Liver (tissue), 9 donors: Measurements from ENCODE around the gene CD200R1L. TPM values are rescaled to one million over a fixed set of nuclear protein-coding genes. Genes with fewer than 3 reads are reported as not detected.

Experiments
- DNase-seq: peaks from one replicate; pipeline ENCODE4 v3.0.0-alpha.2; 2017; ENCODE audit warnings: low spot score
- H3K27ac ChIP-seq, 2 donors: one replicate each; pipeline ENCODE4 v1.7.0; 2013; ENCODE audit warnings: inconsistent platforms in 2 of 2, low read length in 2 of 2, control low read depth in 1 of 2, low read depth in 1 of 2, mild to moderate bottlenecking in 1 of 2
- H3K27me3 ChIP-seq, 4 donors: one replicate each; pipeline versions ENCODE4 v1.6.1 to v1.7.0; 2013; ENCODE audit warnings: low read length in 3 of 4, inconsistent platforms in 1 of 4, mild to moderate bottlenecking in 1 of 4, moderate library complexity in 1 of 4; ENCODE audit not compliant: control insufficient read depth in 4 of 4, insufficient read depth in 4 of 4
- H3K36me3 ChIP-seq, 4 donors: one replicate each; pipeline versions ENCODE4 v1.6.1 to v1.7.0; 2013; ENCODE audit warnings: low read length in 3 of 4, mild to moderate bottlenecking in 3 of 4, low read depth in 1 of 4, moderate library complexity in 1 of 4; ENCODE audit not compliant: control insufficient read depth in 4 of 4, insufficient read depth in 3 of 4
- H3K4me1 ChIP-seq, 4 donors: one replicate each; pipeline versions ENCODE4 v1.6.1 to v1.7.0; 2013; ENCODE audit warnings: low read length in 3 of 4, mild to moderate bottlenecking in 3 of 4, moderate library complexity in 1 of 4; ENCODE audit not compliant: control insufficient read depth in 4 of 4, insufficient read depth in 4 of 4
- H3K4me3 ChIP-seq, 3 donors: one replicate each; pipeline versions ENCODE4 v1.6.1 to v1.7.0; 2013; ENCODE audit warnings: low read length in 3 of 3, control low read depth in 1 of 3, low read depth in 1 of 3, mild to moderate bottlenecking in 1 of 3
- H3K9ac ChIP-seq, 2 donors: one replicate each; pipeline ENCODE4 v1.7.0; 2013; ENCODE audit warnings: low read length in 2 of 2, mild to moderate bottlenecking in 2 of 2, moderate library complexity in 2 of 2, control low read depth in 1 of 2, low read depth in 1 of 2
- H3K9me3 ChIP-seq, 4 donors: one replicate each; pipeline versions ENCODE4 v1.6.1 to v1.7.0; 2013; ENCODE audit warnings: low read length in 3 of 4; ENCODE audit not compliant: control insufficient read depth in 4 of 4
- CTCF ChIP-seq: fragments of 150-350 bp; IDR thresholded peaks from 2 replicates; pipeline ENCODE4 v1.5.1; 2017; ENCODE audit warnings: improper control_type of control experiment, low read depth, low read length; ENCODE audit not compliant: missing input control
- EGR1 ChIP-seq, 2 donors: IDR thresholded peaks; 2 replicates each; pipeline ENCODE4 v1.6.1; 2016 to 2018; ENCODE audit warnings: antibody characterized with exemption in 2 of 2, low read depth in 2 of 2
- FOXA1 ChIP-seq: IDR thresholded peaks from 2 replicates; pipeline ENCODE4 v1.6.1; 2016; ENCODE audit warnings: antibody characterized with exemption
- FOXA2 ChIP-seq: IDR thresholded peaks from 2 replicates; pipeline ENCODE4 v1.6.1; 2016; ENCODE audit warnings: antibody characterized with exemption
- GABPA ChIP-seq, 2 donors: IDR thresholded peaks in 1 of 2; conservative IDR thresholded peaks in 1 of 2; 2 replicates each; pipeline ENCODE4 v1.6.1; 2016; ENCODE audit warnings: antibody characterized with exemption in 2 of 2, mild to moderate bottlenecking in 1 of 2, moderate library complexity in 1 of 2
- HNF4A ChIP-seq, 2 donors: conservative IDR thresholded peaks; 2 replicates each; pipeline ENCODE4 v1.6.1; 2016; ENCODE audit warnings: antibody characterized with exemption in 2 of 2, mild to moderate bottlenecking in 2 of 2
- HNF4G ChIP-seq: IDR thresholded peaks from 2 replicates; pipeline ENCODE4 v1.6.1; 2016; ENCODE audit warnings: antibody characterized with exemption
- JUND ChIP-seq, 2 donors: IDR thresholded peaks; 2 replicates each; pipeline ENCODE4 v1.6.1; 2016; ENCODE audit warnings: antibody characterized with exemption in 2 of 2
- NR2F2 ChIP-seq: IDR thresholded peaks from 2 replicates; pipeline ENCODE4 v1.6.1; 2016; ENCODE audit warnings: antibody characterized with exemption
- RAD21 ChIP-seq, 2 donors: IDR thresholded peaks; 2 replicates each; pipeline ENCODE4 v1.6.1; 2016; ENCODE audit warnings: antibody characterized with exemption in 2 of 2, mild to moderate bottlenecking in 2 of 2
- RXRA ChIP-seq, 2 donors: IDR thresholded peaks; 2 replicates each; pipeline ENCODE4 v1.6.1; 2017 to 2018; ENCODE audit warnings: antibody characterized with exemption in 2 of 2, mild to moderate bottlenecking in 1 of 2
- SP1 ChIP-seq: IDR thresholded peaks from 2 replicates; pipeline ENCODE4 v1.6.1; 2018; ENCODE audit warnings: antibody characterized with exemption, mild to moderate bottlenecking
- TAF1 ChIP-seq: conservative IDR thresholded peaks from 2 replicates; pipeline ENCODE4 v1.6.1; 2016; ENCODE audit warnings: antibody characterized with exemption, mild to moderate bottlenecking
- YY1 ChIP-seq: IDR thresholded peaks from 2 replicates; pipeline ENCODE4 v1.6.1; 2016; ENCODE audit warnings: antibody characterized with exemption, mild to moderate bottlenecking
- WGBS: extraction: QIAGEN DNeasy Blood & Tissue Kit; methylation state at CpG from one replicate; pipeline ENCODE4 v1.1.7; 2013; 5-methylcytosine and 5-hydroxymethylcytosine counted together
- polyA plus RNA-seq, 2 donors: library from polyadenylated mRNA; stranded (reverse) in 1 of 2; unstranded in 1 of 2; fragments of 200-250 nt in 1 of 2; fragments of >200 nt in 1 of 2; fragmentation: Nextera tagmentation in 1 of 2; extraction: Ambion mirVana in 1 of 2; gene quantifications; one replicate each; pipeline versions ENCODE4 v1.2.1 to v1.2.3, GENCODE V29; 2013 to 2015
- total RNA-seq, 2 donors: library from RNA; depleted of rRNA; stranded (reverse); fragments of >200 nt; gene quantifications; one replicate each; pipeline ENCODE4 v1.2.3, GENCODE V29; 2014
- TF ChIP-seq, protein P1 (sequence below): IDR thresholded peaks from 2 replicates; pipeline ENCODE4 v1.6.1; 2016; ENCODE audit warnings: antibody characterized with exemption
- TF ChIP-seq, protein P2 (sequence below): IDR thresholded peaks from 2 replicates; pipeline ENCODE4 v1.6.1; 2016; ENCODE audit warnings: antibody characterized with exemption
- TF ChIP-seq, protein P3 (sequence below): IDR thresholded peaks from 2 replicates; pipeline ENCODE4 v1.6.1; 2016; ENCODE audit warnings: antibody characterized with exemption
- TF ChIP-seq, protein P4 (sequence below): IDR thresholded peaks from 2 replicates; pipeline ENCODE4 v1.6.1; 2016; ENCODE audit warnings: antibody characterized with exemption, mild to moderate bottlenecking
- donor health status: healthy.
- donor health status: healthy.
- donor health status: healthy.
- donor health status: healthy.
- donor health status: healthy.

CD200R1L gene
- total and polyA plus RNA-seq, 4 donors, result not detected

- TF ChIP-seq TAF1 (no peak), FOXA1 (no peak), HNF4G (no peak), EGR1 (IDR thresholded peaks at IDR 0.05; ENCODE audit: low read depth in 2 of 2) (no peak), FOXA2 (no peak), CTCF (no peak), HNF4A (conservative IDR thresholded peaks at IDR 0.05) (no peak), RXRA (IDR thresholded peaks at IDR 0.05) (no peak), JUND (IDR thresholded peaks at IDR 0.05) (no peak), SP1 (no peak), GABPA (IDR thresholded peaks at IDR 0.05 in 1 of 2, conservative IDR thresholded peaks at IDR 0.05 in 1 of 2) (no peak), RAD21 (IDR thresholded peaks at IDR 0.05) (no peak), NR2F2 (no peak)
- TF ChIP-seq, protein P1, sequence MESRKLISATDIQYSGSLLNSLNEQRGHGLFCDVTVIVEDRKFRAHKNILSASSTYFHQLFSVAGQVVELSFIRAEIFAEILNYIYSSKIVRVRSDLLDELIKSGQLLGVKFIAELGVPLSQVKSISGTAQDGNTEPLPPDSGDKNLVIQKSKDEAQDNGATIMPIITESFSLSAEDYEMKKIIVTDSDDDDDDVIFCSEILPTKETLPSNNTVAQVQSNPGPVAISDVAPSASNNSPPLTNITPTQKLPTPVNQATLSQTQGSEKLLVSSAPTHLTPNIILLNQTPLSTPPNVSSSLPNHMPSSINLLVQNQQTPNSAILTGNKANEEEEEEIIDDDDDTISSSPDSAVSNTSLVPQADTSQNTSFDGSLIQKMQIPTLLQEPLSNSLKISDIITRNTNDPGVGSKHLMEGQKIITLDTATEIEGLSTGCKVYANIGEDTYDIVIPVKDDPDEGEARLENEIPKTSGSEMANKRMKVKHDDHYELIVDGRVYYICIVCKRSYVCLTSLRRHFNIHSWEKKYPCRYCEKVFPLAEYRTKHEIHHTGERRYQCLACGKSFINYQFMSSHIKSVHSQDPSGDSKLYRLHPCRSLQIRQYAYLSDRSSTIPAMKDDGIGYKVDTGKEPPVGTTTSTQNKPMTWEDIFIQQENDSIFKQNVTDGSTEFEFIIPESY, result no peak
- TF ChIP-seq, protein P2, sequence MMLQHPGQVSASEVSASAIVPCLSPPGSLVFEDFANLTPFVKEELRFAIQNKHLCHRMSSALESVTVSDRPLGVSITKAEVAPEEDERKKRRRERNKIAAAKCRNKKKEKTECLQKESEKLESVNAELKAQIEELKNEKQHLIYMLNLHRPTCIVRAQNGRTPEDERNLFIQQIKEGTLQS, result no peak
- TF ChIP-seq, protein P3, sequence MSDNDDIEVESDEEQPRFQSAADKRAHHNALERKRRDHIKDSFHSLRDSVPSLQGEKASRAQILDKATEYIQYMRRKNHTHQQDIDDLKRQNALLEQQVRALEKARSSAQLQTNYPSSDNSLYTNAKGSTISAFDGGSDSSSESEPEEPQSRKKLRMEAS, result no peak
- 77% methylated on average over 2 of the region's 2 CpGs for WGBS
These were observed 78.9 kb downstream of the CD200R1L start for GRCh38 chr3:112767777-112768176.

DNA sequence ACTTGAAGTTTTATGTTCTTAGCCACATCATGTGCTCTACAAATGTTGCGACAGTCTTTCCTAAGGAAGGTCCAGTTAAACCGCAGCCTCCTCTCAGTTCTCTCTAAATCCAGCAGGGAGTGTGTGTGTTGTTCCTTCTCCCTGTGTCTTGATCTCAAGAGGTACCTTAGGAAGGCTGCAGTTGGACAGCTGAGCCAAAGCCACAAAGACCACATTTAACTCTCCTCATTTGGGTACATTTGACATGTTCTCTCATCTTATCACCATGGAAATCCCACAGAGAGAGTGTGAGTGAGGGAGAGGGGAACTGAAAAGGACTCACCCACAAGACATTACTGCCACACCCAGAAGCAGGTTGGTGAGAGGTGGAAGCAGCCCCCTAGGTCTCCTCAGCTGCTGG lies 79.5 kb downstream of the CD200R1L start:
- TF ChIP-seq TAF1 (no peak), NR2F2 (no peak), CTCF (no peak), YY1 (no peak), RAD21 (IDR thresholded peaks at IDR 0.05) (no peak), RXRA (IDR thresholded peaks at IDR 0.05) (no peak), HNF4G (no peak), EGR1 (IDR thresholded peaks at IDR 0.05; ENCODE audit: low read depth in 2 of 2) (no peak), SP1 (no peak), FOXA2 (no peak), HNF4A (conservative IDR thresholded peaks at IDR 0.05) (no peak), GABPA (IDR thresholded peaks at IDR 0.05 in 1 of 2, conservative IDR thresholded peaks at IDR 0.05 in 1 of 2) (no peak), JUND (IDR thresholded peaks at IDR 0.05) (no peak), FOXA1 (no peak)
- TF ChIP-seq, protein P3, result no peak
- TF ChIP-seq, protein P1, result no peak
- TF ChIP-seq, protein P2, result no peak
- TF ChIP-seq, protein P4, sequence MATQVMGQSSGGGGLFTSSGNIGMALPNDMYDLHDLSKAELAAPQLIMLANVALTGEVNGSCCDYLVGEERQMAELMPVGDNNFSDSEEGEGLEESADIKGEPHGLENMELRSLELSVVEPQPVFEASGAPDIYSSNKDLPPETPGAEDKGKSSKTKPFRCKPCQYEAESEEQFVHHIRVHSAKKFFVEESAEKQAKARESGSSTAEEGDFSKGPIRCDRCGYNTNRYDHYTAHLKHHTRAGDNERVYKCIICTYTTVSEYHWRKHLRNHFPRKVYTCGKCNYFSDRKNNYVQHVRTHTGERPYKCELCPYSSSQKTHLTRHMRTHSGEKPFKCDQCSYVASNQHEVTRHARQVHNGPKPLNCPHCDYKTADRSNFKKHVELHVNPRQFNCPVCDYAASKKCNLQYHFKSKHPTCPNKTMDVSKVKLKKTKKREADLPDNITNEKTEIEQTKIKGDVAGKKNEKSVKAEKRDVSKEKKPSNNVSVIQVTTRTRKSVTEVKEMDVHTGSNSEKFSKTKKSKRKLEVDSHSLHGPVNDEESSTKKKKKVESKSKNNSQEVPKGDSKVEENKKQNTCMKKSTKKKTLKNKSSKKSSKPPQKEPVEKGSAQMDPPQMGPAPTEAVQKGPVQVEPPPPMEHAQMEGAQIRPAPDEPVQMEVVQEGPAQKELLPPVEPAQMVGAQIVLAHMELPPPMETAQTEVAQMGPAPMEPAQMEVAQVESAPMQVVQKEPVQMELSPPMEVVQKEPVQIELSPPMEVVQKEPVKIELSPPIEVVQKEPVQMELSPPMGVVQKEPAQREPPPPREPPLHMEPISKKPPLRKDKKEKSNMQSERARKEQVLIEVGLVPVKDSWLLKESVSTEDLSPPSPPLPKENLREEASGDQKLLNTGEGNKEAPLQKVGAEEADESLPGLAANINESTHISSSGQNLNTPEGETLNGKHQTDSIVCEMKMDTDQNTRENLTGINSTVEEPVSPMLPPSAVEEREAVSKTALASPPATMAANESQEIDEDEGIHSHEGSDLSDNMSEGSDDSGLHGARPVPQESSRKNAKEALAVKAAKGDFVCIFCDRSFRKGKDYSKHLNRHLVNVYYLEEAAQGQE, result no peak
- H3K9ac ChIP-seq, result no peak overlapping the region
- H3K4me3 ChIP-seq, result no peak overlapping the region
- no peaks in the 10 kb centered on the region for H3K4me1 ChIP-seq
- no peak for DNase-seq
- no peaks in the 10 kb centered on the region for H3K9me3 ChIP-seq
- no peaks in the 10 kb centered on the region for H3K27me3 ChIP-seq
- H3K27ac ChIP-seq, result no peak overlapping the region
- H3K36me3 ChIP-seq, result no peaks in the 10 kb centered on the region
- 80% methylated on average over 2 of the region's 2 CpGs for WGBS

More at GRCh38 chr3:112767777-112768176, 78.9 kb downstream of the CD200R1L start:
- Histone ChIP-seq H3K36me3 (no peaks in the 10 kb centered on the region), H3K27me3 (no peaks in the 10 kb centered on the region), H3K9ac (no peak overlapping the region), H3K4me3 (no peak overlapping the region), H3K4me1 (no peaks in the 10 kb centered on the region), H3K9me3 (no peaks in the 10 kb centered on the region), H3K27ac (no peak overlapping the region)
- no peak for DNase-seq
